Left renal pelvis (tissue), 4 donors: ENCODE data around the gene IFNL4. TPM values are rescaled to one million over a fixed set of nuclear protein-coding genes. Genes with fewer than 3 reads are reported as not detected.
"Not testable (repeated sequence)": the region's sequence is repeated elsewhere in the genome, so short reads cannot be mapped to it uniquely, and the experiment has no call there.

Source experiments
- DNase-seq, 4 donors: peaks; one replicate each; pipeline ENCODE4 v3.0.0-alpha.2; 2013; ENCODE audit warnings: low read depth in 4 of 4, low spot score in 3 of 4
- polyA plus RNA-seq, 4 donors: library from polyadenylated mRNA; unstranded; fragments of 120-200 nt; gene quantifications; one replicate each; pipeline ENCODE4 v1.2.1, GENCODE V29; 2013; ENCODE audit not compliant: insufficient read length in 4 of 4

Gene IFNL4
- polyA plus RNA-seq, 4 donors = 0.34 TPM; not detected in 3

GRCh38 chr19:39261704-39262103 lies 13.0 kb upstream of the IFNL4 start:
- DNase-seq = no peak

GRCh38 chr19:39257227-39257626 lies 8.6 kb upstream of the IFNL4 start:
- no peak for DNase-seq

- DNase-seq = no peak
These were observed 6.1 kb upstream of the IFNL4 start for GRCh38 chr19:39254531-39255345.

GRCh38 chr19:39253374-39254149 lies 4.9 kb upstream of the IFNL4 start:
- no peak for DNase-seq

- DNase-seq = no peak
These were observed 3.8 kb upstream of the IFNL4 start for GRCh38 chr19:39252458-39252857.

- no peak for DNase-seq
These were observed 3.2 kb upstream of the IFNL4 start for GRCh38 chr19:39251846-39252245.

GRCh38 chr19:39251081-39251480 lies 2.4 kb upstream of the IFNL4 start:
- no peak for DNase-seq

- DNase-seq = no peak
These were observed 673 bp downstream of the IFNL4 start for GRCh38 chr19:39247701-39248664.

- no peak for DNase-seq
These were observed 1.5 kb downstream of the IFNL4 start for GRCh38 chr19:39246951-39247669.

- not testable (repeated sequence) for DNase-seq
These were observed 3.5 kb downstream of the IFNL4 start for GRCh38 chr19:39245166-39245565.

- not testable (repeated sequence) for DNase-seq
These were observed 4.1 kb downstream of the IFNL4 start, which contains the start of gene IFNL3 for GRCh38 chr19:39244410-39245100. TSS of gene IFNL3 (minus strand) at chr19:39245006. CDS start at chr19:39244967, 39 bp downstream.

- DNase-seq = not testable (repeated sequence)
These were observed 4.9 kb downstream of the IFNL4 start for GRCh38 chr19:39243741-39244140.

- DNase-seq = no peak
These were observed 8.2 kb downstream of the IFNL4 start for GRCh38 chr19:39240421-39240820.

GRCh38 chr19:39238944-39239343 lies 9.7 kb downstream of the IFNL4 start:
- DNase-seq = no peak

GRCh38 chr19:39238209-39238608 lies 10.4 kb downstream of the IFNL4 start:
- no peak for DNase-seq

GRCh38 chr19:39237200-39238184 lies 11.2 kb downstream of the IFNL4 start:
- no peak for DNase-seq

GRCh38 chr19:39236527-39236926 lies 12.1 kb downstream of the IFNL4 start:
- no peak for DNase-seq

- no peak for DNase-seq
These were observed 15.9 kb downstream of the IFNL4 start for GRCh38 chr19:39232708-39233107.
